Activated CD4-positive, alpha-beta T cell treated with anti-CD3 and anti-CD28 coated beads, Interleukin-2, amount 10 ng/mL, durations not matched to agents 24 days and 14 days (primary cell): ENCODE measurements around the gene ALOX5. TPM values are rescaled to one million over a fixed set of nuclear protein-coding genes. Genes with fewer than 3 reads are reported as not detected.

Experiments
- DNase-seq: peaks from one replicate; pipeline ENCODE4 v3.0.0; 2022
- H3K27ac Mint-ChIP-seq: one replicate; pipeline ENCODE4 v1.8.0; 2022; ENCODE audit warnings: mild to moderate bottlenecking, mixed read lengths
- H3K27me3 Mint-ChIP-seq: one replicate; pipeline ENCODE4 v1.8.0; 2022; ENCODE audit warnings: mixed read lengths
- H3K36me3 Mint-ChIP-seq: one replicate; pipeline ENCODE4 v1.8.0; 2022; ENCODE audit warnings: low read depth, mild to moderate bottlenecking, mixed read lengths
- H3K4me1 Mint-ChIP-seq: one replicate; pipeline ENCODE4 v1.8.0; 2021; ENCODE audit warnings: mixed read lengths
- H3K4me3 Mint-ChIP-seq: one replicate; pipeline ENCODE4 v1.8.0; 2022; ENCODE audit warnings: mild to moderate bottlenecking, moderate library complexity, mixed read lengths
- H3K9me3 Mint-ChIP-seq: one replicate; pipeline ENCODE4 v1.8.0; 2021; ENCODE audit warnings: mixed read lengths
- intact Hi-C: fragments of 100-400 bp; cut with micrococcal nuclease; formaldehyde crosslinking; loops from one replicate; pipeline ENCODE4 v1.15.1; 2023
- total RNA-seq: library from RNA; stranded (reverse); gene quantifications from 2 replicates; pipeline ENCODE4 v1.2.3, GENCODE V29; 2022

The ALOX5 gene
- total RNA-seq, 1 donor from 2014 or later: 2.4 TPM

- Mint-ChIP-seq H3K9me3 (peaks cover 4% of the 10 kb centered on the region), H3K4me3 (no peak overlapping the region), H3K27me3 (peaks cover 2% of the 10 kb centered on the region), H3K4me1 (peaks cover 10% of the 10 kb centered on the region), H3K36me3 (peaks cover 3% of the 10 kb centered on the region), H3K27ac (no peak overlapping the region)
- no peak for DNase-seq
- intact Hi-C loops: no loop called here
Observed at GRCh38 chr10:45441239-45442190, 67.5 kb downstream of the ALOX5 start.

- Mint-ChIP-seq H3K27ac (no peak overlapping the region), H3K36me3 (no peaks in the 10 kb centered on the region), H3K9me3 (no peaks in the 10 kb centered on the region), H3K4me3 (no peak overlapping the region), H3K27me3 (peaks cover 2% of the 10 kb centered on the region), H3K4me1 (peaks cover 10% of the 10 kb centered on the region)
- no peak for DNase-seq
- intact Hi-C loops: no loop called here
Observed at GRCh38 chr10:45442251-45442650, 68.2 kb downstream of the ALOX5 start.

GRCh38 chr10:45442662-45443061 is 68.6 kb downstream of the ALOX5 start:
- no peaks in the 10 kb centered on the region for H3K9me3 Mint-ChIP-seq
- intact Hi-C loops: no loop called here
- H3K4me1 Mint-ChIP-seq: peaks cover 10% of the 10 kb centered on the region
- no peak for DNase-seq
- no peak overlapping the region for H3K4me3 Mint-ChIP-seq
- H3K27ac Mint-ChIP-seq: no peak overlapping the region
- H3K27me3 Mint-ChIP-seq: peaks cover 2% of the 10 kb centered on the region
- H3K36me3 Mint-ChIP-seq: no peaks in the 10 kb centered on the region

GRCh38 chr10:45443101-45444009 is 69.3 kb downstream of the ALOX5 start:
- Mint-ChIP-seq H3K36me3 (no peaks in the 10 kb centered on the region), H3K4me3 (no peak overlapping the region), H3K9me3 (no peaks in the 10 kb centered on the region), H3K4me1 (peaks cover 6% of the 10 kb centered on the region), H3K27me3 (no peaks in the 10 kb centered on the region), H3K27ac (no peak overlapping the region)
- intact Hi-C loops: no loop called here
- no peak for DNase-seq

GRCh38 chr10:45444022-45444421 is 70.0 kb downstream of the ALOX5 start:
- Mint-ChIP-seq H3K4me1 (peaks cover 4% of the 10 kb centered on the region), H3K27me3 (no peaks in the 10 kb centered on the region), H3K9me3 (no peaks in the 10 kb centered on the region), H3K27ac (no peak overlapping the region), H3K36me3 (no peaks in the 10 kb centered on the region), H3K4me3 (no peak overlapping the region)
- intact Hi-C loops: no loop called here
- no peak for DNase-seq

- Mint-ChIP-seq H3K4me3 (no peak overlapping the region), H3K36me3 (no peaks in the 10 kb centered on the region), H3K27me3 (no peaks in the 10 kb centered on the region), H3K9me3 (no peaks in the 10 kb centered on the region), H3K4me1 (no peaks in the 10 kb centered on the region), H3K27ac (no peak overlapping the region)
- intact Hi-C loops: no loop called here
- no peak for DNase-seq
Observed at GRCh38 chr10:45444976-45445898, 71.2 kb downstream of the ALOX5 start.

GRCh38 chr10:45446858-45447257 is 72.8 kb downstream of the ALOX5 start:
- no peak for DNase-seq
- Mint-ChIP-seq H3K4me3 (no peak overlapping the region), H3K4me1 (peaks cover 3% of the 10 kb centered on the region), H3K27me3 (no peaks in the 10 kb centered on the region), H3K9me3 (peaks cover 4% of the 10 kb centered on the region), H3K36me3 (peaks cover 3% of the 10 kb centered on the region), H3K27ac (no peak overlapping the region)
- intact Hi-C loops: no loop called here

GRCh38 chr10:45447416-45447815 is 73.4 kb downstream of the ALOX5 start:
- Mint-ChIP-seq H3K9me3 (peaks cover 4% of the 10 kb centered on the region), H3K27me3 (no peaks in the 10 kb centered on the region)
- intact Hi-C loops: no loop called here

GRCh38 chr10:45450866-45451265 is 76.8 kb downstream of the ALOX5 start:
- DNase-seq: no peak
- no peak overlapping the region for H3K27ac Mint-ChIP-seq
- H3K4me1 Mint-ChIP-seq: peaks cover 29% of the 10 kb centered on the region
- no peak overlapping the region for H3K4me3 Mint-ChIP-seq
- peaks cover 4% of the 10 kb centered on the region for H3K9me3 Mint-ChIP-seq
- intact Hi-C loops: no loop called here
- no peaks in the 10 kb centered on the region for H3K27me3 Mint-ChIP-seq
- peaks cover 5% of the 10 kb centered on the region for H3K36me3 Mint-ChIP-seq

More at GRCh38 chr10:45447416-45447815, 73.4 kb downstream of the ALOX5 start:
- Mint-ChIP-seq H3K4me3 (no peak overlapping the region), H3K27ac (no peak overlapping the region), H3K36me3 (peaks cover 3% of the 10 kb centered on the region), H3K4me1 (peaks cover 5% of the 10 kb centered on the region)
- DNase-seq: no peak

- DNase-seq: no peak
- Mint-ChIP-seq H3K4me3 (no peak overlapping the region), H3K9me3 (peaks cover 4% of the 10 kb centered on the region), H3K27ac (no peak overlapping the region), H3K27me3 (no peaks in the 10 kb centered on the region), H3K4me1 (peaks cover 31% of the 10 kb centered on the region), H3K36me3 (peaks cover 5% of the 10 kb centered on the region)
- intact Hi-C loops: no loop called here
Observed at GRCh38 chr10:45451407-45451806, 77.4 kb downstream of the ALOX5 start.

GRCh38 chr10:45452268-45452667 is 78.3 kb downstream of the ALOX5 start:
- Mint-ChIP-seq H3K36me3 (peaks cover 9% of the 10 kb centered on the region), H3K27me3 (no peaks in the 10 kb centered on the region), H3K27ac (no peak overlapping the region), H3K4me1 (peaks cover 31% of the 10 kb centered on the region), H3K9me3 (peaks cover 4% of the 10 kb centered on the region), H3K4me3 (no peak overlapping the region)
- DNase-seq: no peak
- intact Hi-C loops: no loop called here

- Mint-ChIP-seq H3K4me3 (no peak overlapping the region), H3K27me3 (no peaks in the 10 kb centered on the region), H3K27ac (no peak overlapping the region), H3K9me3 (peaks cover 4% of the 10 kb centered on the region), H3K36me3 (peaks cover 10% of the 10 kb centered on the region), H3K4me1 (peaks cover 31% of the 10 kb centered on the region)
- intact Hi-C loops: no loop called here
- DNase-seq: no peak
Observed at GRCh38 chr10:45452743-45453452, 78.9 kb downstream of the ALOX5 start.
